ENCODE results near the gene GATA6.
"Not testable (repeated sequence)": the region's sequence is repeated elsewhere in the genome, so short reads cannot be mapped to it uniquely, and the experiment has no call there.

The GATA6 gene

DNA sequence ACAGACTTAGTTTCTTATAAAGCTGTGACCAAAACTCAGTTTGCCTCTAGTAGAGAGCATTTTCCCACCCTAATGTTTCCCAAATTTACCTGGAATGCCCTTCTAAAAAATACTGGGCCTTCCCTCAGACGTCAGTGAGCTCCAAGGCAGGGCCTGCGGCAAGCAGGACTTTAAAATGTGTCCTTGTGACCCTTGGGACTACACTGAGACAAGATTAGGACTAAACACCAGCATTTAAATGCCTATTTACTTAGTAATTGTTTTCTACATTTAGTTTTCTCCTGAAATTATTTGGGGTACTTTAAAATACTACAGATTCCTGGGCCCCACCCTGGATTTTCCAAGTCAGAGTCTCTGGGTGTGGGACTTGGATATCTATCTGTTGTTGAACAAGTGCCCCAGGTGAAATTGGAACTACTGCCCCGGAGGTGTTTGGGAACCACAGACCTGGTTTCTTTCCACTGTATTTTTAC, 14.3 kb downstream of the GATA6 start:
- DNase-seq, result no peak

DNA sequence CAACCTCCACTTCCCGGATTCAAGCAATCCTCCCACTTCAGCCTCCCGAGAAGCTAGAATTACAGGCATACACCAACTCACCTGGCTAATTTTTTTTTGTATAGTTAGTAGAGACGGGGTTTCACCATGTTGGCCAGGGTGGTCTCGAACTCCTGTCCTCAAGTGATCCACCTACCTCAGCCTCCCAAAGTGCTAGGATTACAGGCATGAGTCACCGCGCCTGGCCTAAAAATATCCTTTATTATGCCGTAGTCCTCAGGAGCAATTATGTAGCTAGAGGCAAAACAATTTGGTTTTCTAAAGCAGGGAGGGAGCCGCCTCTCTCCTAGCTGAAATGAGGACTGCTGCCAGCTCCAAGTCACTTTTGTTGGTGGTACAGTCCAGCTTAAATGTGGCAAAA, 15.2 kb downstream of the GATA6 start:
- not testable (repeated sequence) for DNase-seq

DNA sequence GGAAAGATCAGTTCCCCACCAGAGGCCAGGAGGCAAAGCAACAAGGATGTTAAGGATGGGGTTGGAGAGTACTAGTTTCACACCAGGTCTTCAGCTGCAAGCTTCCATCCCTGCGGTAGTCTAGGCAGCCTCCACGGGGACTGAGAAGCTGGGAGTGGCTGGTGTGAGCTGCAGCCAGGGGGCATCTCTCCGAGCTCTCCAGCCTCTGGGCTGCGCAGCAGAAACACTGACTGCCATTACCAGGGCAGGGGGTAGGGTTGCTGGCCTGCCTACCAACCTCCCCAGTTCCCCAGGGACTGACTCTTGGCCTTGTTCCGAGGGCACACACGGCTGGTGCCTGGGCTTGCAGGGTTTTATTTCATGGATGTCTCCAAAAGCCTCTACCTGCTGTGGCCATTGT, 15.9 kb downstream of the GATA6 start:
- DNase-seq, result no peak

DNA sequence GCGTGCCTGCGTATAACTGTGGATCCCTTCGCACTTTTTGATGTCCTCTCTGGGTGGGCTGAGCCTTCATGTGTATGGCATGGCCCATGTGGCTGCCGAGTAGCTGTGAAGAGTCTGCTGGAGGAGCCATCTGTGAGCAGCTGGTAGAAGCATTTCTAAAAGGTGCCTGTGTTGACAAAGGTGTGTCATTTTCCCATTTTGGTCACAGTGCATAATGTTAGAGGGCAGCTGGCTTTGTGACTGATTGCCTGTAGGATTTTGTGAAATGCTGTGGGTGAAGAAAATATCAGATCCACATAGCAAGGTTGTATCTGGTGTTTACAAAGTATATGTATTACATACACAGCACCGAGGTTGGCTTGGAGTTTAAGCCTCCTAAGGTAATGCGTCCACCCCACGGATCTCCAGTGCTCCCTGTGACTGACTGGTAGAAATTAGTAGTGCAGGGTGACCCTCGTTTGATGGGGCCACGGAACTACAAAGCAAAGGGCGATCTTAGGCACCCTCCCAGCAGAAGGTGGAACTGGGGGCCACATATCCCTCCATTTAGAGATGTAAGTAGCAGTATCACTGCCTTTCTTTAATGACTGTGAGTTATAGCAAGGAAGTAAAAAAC, 16.5 kb downstream of the GATA6 start:
- no peak for DNase-seq

DNA sequence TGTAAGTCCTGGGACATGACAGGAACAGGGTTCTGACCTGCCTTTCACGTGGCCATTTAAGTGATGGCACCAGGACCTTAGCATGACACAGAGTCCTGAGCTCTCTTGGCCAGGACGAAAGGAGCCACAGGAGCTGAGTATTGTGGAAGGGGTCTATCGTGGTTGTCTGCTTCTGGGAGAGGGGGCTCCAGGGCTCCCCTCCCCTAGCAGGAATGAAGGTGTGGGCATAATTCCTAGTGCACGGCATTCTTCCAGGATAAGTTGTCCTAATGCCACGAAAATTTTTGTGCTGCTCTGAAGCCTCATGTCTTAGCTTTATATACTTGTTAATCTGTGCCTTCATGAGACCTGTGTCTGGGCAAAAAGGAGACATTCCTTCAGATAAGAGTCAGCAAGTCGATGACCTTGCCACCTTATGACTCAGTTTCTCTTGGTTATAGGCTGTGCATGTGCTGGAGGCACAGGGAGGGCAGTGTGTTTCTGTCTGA, 17.1 kb downstream of the GATA6 start:
- DNase-seq, result no peak

DNA sequence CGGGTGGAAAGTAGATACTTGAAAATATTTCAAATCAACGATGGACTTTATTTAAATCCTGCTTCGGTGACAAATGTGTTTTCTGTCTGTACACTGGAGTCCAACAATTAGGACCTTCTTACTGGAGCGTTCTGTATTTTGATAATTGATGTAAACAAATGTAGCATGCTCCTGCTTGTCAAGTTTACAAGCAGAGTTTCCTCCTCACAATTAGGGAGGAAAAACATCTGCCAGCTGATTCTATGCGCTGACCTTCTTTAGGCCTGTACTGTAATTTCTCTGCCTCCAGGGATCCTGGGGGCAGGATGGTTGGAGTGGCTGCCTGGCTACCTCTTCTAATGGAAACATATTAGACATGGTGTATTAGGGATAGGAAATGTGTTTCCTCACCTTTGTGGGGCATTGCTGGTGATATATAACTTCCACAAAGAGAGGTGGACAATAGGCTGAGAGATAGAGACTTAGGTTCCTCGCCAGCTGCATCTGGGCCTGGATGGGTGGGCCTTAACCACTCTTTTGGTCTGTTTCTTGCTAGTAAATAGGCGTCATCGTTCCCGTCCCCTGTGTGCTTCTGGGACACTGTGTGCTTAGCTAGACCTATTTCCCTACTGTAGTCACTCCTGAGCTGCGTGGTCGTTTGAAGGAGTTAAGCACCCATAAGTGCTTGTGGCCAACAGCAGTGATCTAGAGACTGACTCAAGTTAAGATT, 19.3 kb downstream of the GATA6 start:
- no peak for DNase-seq

DNA sequence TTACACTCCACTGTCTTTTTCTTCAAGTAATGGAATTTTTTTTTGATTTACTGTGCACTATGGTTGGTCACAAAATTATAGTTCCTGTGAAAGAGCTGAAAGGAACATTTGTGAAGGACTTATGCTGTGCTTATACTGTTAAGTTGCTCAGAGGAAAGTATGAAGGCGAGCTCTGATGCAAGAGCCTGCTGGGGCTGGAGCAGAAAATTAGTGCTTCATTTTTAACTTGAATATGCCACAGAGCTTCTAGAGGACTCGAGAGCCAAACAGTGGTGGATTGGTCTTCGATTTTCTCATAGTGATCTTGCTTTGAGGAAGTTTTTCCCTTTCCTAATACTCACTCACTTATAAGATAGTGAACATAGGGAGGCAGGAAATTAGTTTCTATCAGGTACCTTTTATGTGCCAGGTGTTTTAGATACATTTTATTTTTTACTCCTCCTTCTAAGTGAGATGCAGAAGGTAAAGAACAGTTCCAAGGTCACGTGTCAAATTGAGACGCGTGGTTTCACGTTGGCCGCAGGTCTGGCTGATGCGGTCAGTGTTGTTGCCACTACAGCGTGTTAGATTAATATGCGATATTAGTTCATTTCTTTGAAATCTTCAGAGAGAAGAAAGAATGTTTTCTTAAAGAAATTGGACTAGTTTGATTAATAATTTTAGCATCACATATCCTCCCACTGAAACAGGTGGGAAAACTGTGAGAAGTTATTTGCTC, 20.2 kb downstream of the GATA6 start:
- DNase-seq, result no peak

DNA sequence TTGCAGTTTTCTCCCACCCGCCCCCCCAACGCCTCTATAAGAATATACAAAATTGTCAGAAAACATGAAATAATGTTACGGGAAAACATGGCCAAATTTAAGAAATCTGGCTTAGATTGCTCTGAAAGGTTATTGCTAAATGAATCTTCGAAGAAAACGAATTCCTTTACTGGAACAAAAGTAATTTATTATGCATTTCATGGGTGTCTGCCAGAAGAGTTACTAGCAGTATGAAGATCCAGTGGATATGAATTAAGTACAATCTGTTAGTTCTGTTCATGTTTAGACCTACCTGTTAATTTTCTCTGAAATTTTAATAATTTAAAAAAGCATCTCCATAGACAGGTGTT, 21.9 kb downstream of the GATA6 start:
- DNase-seq, result no peak

DNA sequence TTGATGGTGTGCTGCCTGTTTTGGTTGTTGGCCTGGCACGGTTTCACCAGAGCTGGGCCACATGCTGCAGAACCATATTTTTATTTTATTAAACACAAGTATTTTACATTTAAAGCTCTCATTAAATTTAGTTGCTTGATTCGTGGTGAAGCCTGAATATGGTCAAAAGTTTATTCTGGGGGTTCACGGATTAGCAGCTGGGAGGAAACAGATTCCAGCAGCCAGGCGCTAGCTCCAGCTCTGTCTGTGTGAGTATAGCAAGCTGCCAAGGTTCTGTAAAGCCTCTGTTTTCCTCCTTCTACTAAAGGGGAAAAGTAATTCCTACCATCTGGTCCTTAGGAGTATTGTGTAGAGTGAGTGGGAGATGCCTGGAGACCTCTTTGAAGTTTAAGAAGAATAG, 22.5 kb downstream of the GATA6 start:
- no peak for DNase-seq

DNA sequence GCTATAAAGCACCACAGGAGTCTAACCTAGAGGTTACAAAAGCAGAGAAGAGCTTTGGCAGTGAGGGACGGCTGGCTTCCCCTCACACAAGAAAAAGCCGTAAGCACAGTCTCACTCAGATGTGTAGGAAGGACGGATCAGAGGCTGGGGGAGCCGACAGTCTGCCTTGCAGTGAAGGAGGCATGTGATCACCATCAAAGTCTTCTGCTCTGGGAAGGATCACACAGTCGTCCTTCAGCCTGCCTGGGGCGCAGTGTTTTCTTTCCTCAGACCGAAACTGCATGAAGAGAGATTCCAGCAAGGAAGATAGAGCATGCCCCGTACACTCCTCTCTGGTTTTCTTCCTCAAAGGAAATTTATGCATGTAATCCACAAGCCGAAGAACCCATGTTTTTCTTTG, 24.1 kb downstream of the GATA6 start:
- DNase-seq, result no peak

DNA sequence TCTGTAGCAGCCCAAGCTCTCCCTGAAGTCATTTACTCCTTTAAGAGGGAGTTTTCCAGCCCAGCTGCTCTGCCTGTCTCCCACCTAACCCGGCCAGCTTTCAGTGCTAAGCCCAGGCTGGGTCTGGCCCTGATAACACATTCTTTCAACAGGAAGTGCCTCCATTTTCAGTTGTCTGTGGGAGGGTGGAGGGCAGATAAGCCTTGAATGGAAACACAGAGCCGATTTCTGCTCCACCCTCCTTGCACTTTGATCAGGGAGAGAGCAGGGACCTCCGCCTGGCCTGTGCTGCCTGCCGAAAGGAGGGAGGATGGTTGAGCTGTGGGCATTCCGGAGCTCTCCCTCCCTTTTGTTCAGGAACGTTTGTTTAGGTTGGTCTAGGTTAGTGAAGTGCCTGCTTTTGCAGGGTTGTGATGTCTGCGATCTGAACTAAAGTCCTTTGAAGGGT, 24.8 kb downstream of the GATA6 start:
- no peak for DNase-seq

DNA sequence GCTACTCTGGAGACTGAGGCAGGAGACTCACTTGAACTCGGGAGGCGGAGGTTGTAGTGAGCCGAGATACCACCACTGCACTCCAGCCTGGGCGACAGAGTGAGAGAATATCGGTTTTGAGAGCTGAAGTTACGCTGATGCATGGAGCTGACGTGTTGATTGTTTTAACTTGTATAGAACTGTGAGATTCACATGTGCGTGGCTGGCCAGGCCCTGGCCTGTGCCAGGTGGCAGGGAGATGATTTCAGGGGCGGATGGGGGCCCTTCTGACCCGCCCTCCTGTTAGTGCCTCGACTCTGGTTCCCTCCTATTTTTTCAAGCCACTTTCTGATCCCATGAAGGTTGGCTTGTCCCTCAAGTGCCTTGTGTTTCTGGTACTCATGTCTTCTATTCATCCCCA, 25.7 kb downstream of the GATA6 start:
- no peak for DNase-seq

DNA sequence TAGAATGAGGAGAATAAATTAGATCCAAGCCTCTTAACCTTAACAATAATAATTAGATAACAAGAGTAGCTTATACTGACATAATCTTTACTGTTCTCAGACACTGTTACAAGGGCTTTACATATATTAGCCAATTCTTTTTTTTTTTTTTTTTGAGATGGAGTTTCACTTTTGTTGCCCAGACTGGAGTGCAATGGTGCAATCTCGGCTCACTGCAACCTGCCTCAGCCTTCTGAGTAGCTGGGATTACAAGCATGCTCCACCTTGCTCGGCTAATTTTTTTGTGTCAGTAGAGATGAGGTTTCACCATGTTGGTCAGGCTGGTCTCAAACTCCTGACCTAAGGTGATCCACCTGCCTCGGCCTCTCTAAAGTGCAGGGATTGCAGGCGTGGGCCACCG, 27.6 kb downstream of the GATA6 start:
- not testable (repeated sequence) for DNase-seq

DNA sequence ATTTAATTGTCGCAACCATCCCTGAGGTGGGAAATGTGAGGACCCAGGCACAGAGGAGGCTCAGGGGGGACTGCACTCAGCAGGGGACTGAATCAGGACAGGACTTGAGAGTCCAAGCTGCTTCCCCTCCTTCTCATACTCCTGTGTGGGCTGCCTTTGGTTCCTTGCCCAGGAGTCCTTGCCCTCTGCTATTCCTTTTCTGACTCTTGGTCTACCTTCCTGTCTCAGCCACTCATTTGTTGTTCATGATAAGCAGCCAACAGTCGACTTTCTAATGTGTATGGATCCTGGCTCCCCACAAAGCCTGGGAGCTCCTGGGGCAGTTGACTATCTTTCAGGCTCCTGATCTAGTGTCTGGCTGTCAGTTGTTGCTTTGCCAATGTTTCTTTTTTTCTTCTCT, 28.3 kb downstream of the GATA6 start:
- no peak for DNase-seq

DNA sequence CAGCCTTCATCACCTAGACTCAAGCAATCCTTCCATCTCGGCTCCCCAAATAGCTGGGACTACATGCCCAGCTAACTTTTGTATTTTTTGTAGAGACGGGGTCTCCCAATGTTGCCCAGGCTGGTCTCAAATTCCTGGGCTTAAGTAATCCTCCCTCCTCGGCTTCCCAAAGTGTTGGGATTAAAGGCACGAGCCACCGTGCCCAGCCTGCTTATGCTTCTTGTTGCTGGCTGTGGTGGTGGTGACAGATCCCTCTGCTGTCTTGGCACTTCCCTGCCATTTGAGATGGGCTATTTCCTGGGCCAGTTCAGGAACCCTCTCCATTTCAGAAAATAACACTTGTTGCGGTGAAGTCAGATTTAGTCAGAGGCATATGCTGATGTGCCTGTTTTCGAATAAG, 28.8 kb downstream of the GATA6 start:
- no peak for DNase-seq

DNA sequence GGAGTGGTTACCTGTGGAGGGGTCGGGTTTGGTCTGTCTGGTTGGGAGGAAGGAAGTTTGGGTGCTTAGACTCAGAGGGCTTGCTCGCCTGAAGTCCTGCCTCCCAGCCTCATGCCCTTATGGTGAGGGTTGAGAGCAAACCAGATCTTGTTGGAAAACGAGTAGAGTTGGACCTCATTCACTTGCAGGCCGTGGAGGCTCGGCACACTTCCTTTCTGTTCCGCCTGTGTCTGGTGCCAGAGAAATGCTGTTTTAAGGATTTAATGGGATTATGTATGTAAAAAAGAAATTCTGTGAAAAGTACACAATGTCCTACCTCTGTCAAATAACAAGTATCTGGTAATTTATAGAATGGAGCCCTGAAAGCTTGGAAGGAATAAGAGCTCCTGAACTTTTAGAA, 29.6 kb downstream of the GATA6 start:
- DNase-seq, result no peak

DNA sequence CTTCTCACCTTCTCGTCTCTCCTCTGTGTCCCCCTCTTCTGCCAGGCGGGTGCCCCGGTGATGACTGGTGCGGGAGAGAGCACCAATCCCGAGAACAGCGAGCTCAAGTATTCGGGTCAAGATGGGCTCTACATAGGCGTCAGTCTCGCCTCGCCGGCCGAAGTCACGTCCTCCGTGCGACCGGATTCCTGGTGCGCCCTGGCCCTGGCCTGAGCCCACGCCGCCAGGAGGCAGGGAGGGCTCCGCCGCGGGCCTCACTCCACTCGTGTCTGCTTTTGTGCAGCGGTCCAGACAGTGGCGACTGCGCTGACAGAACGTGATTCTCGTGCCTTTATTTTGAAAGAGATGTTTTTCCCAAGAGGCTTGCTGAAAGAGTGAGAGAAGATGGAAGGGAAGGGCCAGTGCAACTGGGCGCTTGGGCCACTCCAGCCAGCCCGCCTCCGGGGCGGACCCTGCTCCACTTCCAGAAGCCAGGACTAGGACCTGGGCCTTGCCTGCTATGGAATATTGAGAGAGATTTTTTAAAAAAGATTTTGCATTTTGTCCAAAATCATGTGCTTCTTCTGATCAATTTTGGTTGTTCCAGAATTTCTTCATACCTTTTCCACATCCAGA, 31.3 kb downstream of the GATA6 start:
- DNase-seq, result no peak

DNA sequence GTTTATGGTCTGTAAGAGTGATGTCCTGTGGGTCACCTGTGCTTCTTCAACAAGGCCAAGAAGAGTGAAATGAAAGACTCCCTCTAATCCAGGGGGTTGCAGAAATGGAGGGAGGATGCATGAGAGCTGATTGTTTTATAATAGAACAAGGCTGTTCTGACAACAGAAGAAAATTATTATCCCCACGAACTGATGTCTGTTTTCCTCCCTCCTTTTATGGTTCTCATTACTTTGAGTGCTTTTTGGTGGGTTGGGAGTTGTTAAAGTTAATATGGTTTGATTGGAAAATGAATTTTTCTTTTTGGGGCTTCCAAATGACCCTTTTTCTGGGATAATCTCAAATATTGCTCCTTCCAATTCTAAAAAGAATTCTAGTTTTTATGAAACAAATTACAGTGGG, 33.6 kb downstream of the GATA6 start:
- no peak for DNase-seq

DNA sequence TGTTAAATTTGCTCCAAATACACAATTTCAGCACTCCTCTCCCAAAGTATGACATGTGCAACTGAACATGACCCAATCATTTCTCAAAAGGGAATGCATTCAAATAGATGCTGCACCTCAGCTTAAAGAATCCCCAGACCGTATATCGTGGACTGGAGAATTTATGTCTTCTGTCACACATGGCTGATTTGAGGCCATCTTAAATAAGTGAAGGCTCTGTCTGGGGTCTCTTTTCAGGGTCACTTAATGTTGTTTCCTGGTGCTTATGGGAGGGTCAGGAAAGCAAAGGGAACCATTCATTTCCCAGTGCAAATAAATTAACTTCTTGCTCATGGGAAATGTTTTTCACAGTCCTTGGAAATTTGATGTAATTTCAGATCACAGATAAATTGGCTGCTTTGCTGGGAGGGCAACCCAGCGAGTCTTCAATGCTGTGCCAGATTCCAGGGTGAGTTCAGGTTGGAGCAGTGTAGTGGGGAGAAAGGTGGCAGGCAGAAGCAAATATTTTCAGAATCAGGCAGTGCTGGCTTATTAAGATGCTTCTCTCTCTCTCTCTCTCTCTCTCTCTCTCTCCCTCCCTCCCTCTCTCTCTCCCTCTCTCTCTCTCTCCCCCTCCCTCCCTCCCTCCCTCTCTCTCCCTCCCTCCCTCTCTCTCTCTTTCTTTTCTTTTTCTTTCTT, 34.3 kb downstream of the GATA6 start:
- no peak for DNase-seq

DNA sequence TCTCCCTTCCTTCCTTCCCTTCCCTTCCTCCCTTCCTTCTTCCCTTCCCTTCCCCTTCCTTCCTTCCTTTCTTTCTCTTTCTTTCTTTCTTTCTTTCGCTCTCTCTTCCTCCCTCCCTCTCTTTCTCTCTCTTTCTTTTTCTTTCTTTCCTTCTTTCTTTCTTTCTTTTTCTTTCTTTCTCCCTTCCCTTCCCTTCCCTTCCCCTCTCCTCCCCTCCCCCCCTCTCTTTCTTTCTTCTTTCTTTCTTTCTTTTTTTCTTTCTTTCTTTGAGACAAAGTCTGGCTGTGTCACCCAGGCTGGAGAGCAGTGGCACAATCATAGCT, 34.8 kb downstream of the GATA6 start:
- no peak for DNase-seq

DNA sequence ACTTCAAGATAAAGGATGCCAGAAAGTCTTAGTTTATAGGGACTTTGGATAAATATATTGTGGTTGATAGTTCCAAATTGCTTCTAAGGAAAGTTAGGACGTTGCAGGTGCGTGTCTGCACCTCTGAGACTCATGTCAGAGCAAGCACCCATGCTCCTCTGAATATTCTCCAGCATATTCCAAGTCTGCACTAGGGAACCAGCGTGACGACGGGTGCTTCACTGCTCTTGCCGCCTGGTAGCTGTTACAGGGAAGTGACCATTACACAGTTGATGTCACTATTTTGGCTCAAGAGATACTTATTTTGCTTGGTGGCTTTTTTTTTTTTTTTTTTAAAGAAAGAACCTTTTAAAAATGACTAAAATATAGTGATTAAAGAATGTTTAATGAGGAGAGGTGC, 35.6 kb downstream of the GATA6 start:
- no peak for DNase-seq

DNA sequence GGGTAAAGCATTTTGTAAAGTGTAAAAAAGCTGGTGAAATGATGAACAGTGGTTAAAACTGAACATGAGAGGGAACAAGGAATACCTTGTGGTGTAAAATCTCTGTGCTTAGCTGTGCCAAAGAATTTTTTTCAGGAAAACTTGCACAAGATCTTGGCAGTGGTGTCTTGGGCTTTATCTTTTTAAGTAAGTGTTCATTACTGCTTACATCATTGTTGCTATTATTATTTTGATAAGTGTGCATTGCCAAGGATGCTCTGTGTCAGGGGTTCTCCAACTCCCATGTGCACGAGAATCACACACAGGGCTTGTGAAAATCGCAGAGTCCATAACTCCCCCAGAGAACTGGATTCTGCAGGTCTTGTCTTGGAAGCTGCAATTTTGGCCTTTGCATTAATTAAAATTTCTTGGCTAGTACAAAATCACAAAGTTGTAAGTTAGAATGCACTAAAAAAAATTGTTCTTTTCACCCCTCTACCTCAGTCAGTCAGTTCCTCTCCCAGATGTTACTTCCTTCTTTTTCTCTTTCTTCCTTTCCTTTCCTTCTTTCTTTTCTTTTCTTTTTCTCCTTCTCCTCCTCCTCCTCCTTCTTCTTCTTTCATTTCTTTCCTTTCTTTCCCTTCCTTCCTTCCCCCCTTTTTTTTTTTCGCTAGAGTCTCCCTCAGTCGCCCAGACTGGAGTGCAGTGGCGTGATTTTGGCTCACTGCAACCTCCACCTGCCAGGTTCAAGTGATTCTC, 37.8 kb downstream of the GATA6 start:
- DNase-seq, result no peak
